ENCODE data around the gene POLE.

- no peak for TF ChIP-seq CTCF (conservative IDR thresholded peaks at IDR 0.05; ENCODE audit: low read length)
- no peak for TF ChIP-seq EZH2phosphoT487 (IDR thresholded peaks at IDR 0.05; ENCODE audit: borderline replicate concordance, low read depth, low read length)
These were observed 18.7 kb downstream of the POLE start for GRCh38 chr12:132668191-132669088.
